ENCODE measurements around the gene MAP7. TPM values are rescaled to one million over a fixed set of nuclear protein-coding genes. Genes with fewer than 3 reads are reported as not detected.
A peak's percentile ranks its signal among the peaks of the same experiment; 100 is the strongest.

The MAP7 gene
- polyA plus RNA-seq, 1 donor from 2014 or later, result 5.1 TPM

DNA sequence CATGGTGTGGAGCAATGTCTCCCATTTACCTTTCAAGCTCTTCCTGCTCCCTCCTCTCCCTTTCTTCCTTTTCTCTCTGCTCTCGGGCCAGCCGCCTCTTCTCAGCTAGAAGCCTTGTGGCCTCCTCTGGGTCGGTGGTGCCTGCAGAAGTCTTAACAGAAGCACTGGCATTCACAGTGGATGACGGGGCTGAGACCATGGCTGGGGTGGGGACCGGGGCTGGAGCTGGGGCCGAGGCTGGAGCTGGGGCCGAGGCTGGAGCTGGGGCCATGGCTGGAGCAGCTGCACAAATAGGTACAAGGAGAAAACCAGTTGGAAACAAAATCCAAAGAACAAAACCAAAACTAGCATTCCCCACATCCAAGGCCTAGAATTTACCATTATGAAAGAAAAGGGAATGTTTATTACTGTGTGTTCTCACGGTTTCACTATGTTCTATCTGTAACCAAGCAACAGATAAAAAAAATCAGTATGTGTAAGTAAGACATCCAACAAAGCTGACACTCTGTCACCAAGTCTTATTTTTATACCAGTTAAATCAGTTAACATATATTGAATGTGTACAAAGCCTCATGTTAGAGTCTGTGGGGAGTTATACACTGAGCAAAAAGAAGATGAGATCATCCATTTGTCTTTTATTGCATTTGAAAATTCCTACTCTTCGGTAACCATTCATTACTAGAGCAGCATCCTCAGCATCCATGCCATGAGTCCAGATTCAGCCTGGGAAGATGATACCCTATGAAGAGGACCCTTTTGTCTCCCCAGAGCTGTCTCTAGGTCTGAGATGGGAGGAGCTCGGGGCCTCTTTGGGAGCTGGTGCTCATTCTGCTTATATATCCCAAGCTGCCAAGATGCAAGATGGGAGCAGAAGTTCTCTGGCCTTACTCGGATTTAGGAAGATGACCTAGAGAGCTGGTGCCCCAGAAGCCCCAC, 187.5 kb downstream of the MAP7 start:
- Histone ChIP-seq H2AFZ (ENCODE audit: low read depth, low read length) (no peak overlapping the region), H3K9ac (ENCODE audit: low read length) (peak overlapping the region; percentile 41), H3K9me3 (ENCODE audit: low read length) (no peaks in the 10 kb centered on the region), H4K20me1 (ENCODE audit: insufficient read depth) (no peaks in the 10 kb centered on the region), H3K27ac (ENCODE audit: low read length) (peak overlapping the region; percentile 76), H3K4me2 (ENCODE audit: low read length) (no peak overlapping the region), H3K27me3 (ENCODE audit: insufficient read depth, low read depth, low read length) (no peaks in the 10 kb centered on the region), H3K36me3 (ENCODE audit: insufficient read depth, low read length) (no peaks in the 10 kb centered on the region), H3K9me2 (ENCODE audit: insufficient read depth, low read length) (no peaks in the 10 kb centered on the region), H3K4me3 (ENCODE audit: low read length) (no peak overlapping the region), H3K79me2 (replicated peaks; ENCODE audit: insufficient read depth, low read length) (no peaks in the 10 kb centered on the region), H3F3A (ENCODE audit: insufficient read depth, low read length, poor library complexity, severe bottlenecking) (no peaks in the 10 kb centered on the region)
- peak; percentile 46 for TF ChIP-seq POLR2AphosphoS5 (IDR thresholded peaks at IDR 0.05)
- no peak for TF ChIP-seq RAD21 (conservative IDR thresholded peaks at IDR 0.05)
- TF ChIP-seq EZH2 (IDR thresholded peaks at IDR 0.05; ENCODE audit: borderline replicate concordance, insufficient read depth, low read length, poor library complexity, severe bottlenecking), result no peak
- peak; percentile 74 for TF ChIP-seq EP300 (conservative IDR thresholded peaks at IDR 0.05; ENCODE audit: poor library complexity, severe bottlenecking)
- no peak for TF ChIP-seq TAF1 (IDR thresholded peaks at IDR 0.05; ENCODE audit: low read depth)
- no peak for TF ChIP-seq MXI1 (conservative IDR thresholded peaks at IDR 0.05; ENCODE audit: poor library complexity, severe bottlenecking)
- TF ChIP-seq, protein P1, sequence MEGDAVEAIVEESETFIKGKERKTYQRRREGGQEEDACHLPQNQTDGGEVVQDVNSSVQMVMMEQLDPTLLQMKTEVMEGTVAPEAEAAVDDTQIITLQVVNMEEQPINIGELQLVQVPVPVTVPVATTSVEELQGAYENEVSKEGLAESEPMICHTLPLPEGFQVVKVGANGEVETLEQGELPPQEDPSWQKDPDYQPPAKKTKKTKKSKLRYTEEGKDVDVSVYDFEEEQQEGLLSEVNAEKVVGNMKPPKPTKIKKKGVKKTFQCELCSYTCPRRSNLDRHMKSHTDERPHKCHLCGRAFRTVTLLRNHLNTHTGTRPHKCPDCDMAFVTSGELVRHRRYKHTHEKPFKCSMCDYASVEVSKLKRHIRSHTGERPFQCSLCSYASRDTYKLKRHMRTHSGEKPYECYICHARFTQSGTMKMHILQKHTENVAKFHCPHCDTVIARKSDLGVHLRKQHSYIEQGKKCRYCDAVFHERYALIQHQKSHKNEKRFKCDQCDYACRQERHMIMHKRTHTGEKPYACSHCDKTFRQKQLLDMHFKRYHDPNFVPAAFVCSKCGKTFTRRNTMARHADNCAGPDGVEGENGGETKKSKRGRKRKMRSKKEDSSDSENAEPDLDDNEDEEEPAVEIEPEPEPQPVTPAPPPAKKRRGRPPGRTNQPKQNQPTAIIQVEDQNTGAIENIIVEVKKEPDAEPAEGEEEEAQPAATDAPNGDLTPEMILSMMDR (IDR thresholded peaks at IDR 0.05; ENCODE audit: poor library complexity, severe bottlenecking), result no peak
- no peak for TF ChIP-seq SMC3 (conservative IDR thresholded peaks at IDR 0.05; ENCODE audit: poor library complexity)

GRCh38 chr6:136361787-136362186, 188.4 kb downstream of the MAP7 start:
- Histone ChIP-seq H2AFZ (ENCODE audit: low read depth, low read length) (no peak overlapping the region), H3K27me3 (ENCODE audit: insufficient read depth, low read depth, low read length) (no peaks in the 10 kb centered on the region), H3F3A (ENCODE audit: insufficient read depth, low read length, poor library complexity, severe bottlenecking) (no peaks in the 10 kb centered on the region), H3K79me2 (replicated peaks; ENCODE audit: insufficient read depth, low read length) (no peaks in the 10 kb centered on the region), H3K4me2 (ENCODE audit: low read length) (no peak overlapping the region), H3K9me3 (ENCODE audit: low read length) (no peaks in the 10 kb centered on the region), H3K9ac (ENCODE audit: low read length) (no peak overlapping the region), H3K9me2 (ENCODE audit: insufficient read depth, low read length) (no peaks in the 10 kb centered on the region), H3K4me3 (ENCODE audit: low read length) (no peak overlapping the region), H4K20me1 (ENCODE audit: insufficient read depth) (no peaks in the 10 kb centered on the region), H3K27ac (ENCODE audit: low read length) (no peak overlapping the region), H3K36me3 (ENCODE audit: insufficient read depth, low read length) (no peaks in the 10 kb centered on the region)
- TF ChIP-seq, protein P1 (IDR thresholded peaks at IDR 0.05; ENCODE audit: poor library complexity, severe bottlenecking), result no peak
- no peak for TF ChIP-seq EP300 (conservative IDR thresholded peaks at IDR 0.05; ENCODE audit: poor library complexity, severe bottlenecking)

GRCh38 chr6:136360783-136361182, 189.4 kb downstream of the MAP7 start:
- no peaks in the 10 kb centered on the region for H4K20me1 ChIP-seq (ENCODE audit: insufficient read depth)
- H3K4me2 ChIP-seq (ENCODE audit: low read length), result no peak overlapping the region
- no peaks in the 10 kb centered on the region for H3K79me2 ChIP-seq (replicated peaks; ENCODE audit: insufficient read depth, low read length)
- no peak overlapping the region for H3K4me3 ChIP-seq (ENCODE audit: low read length)
- no peaks in the 10 kb centered on the region for H3F3A ChIP-seq (ENCODE audit: insufficient read depth, low read length, poor library complexity, severe bottlenecking)
- no peak for TF ChIP-seq POLR2AphosphoS5 (IDR thresholded peaks at IDR 0.05)
- no peak for TF ChIP-seq SMC3 (conservative IDR thresholded peaks at IDR 0.05; ENCODE audit: poor library complexity)
- TF ChIP-seq, protein P1 (IDR thresholded peaks at IDR 0.05; ENCODE audit: poor library complexity, severe bottlenecking), result no peak
- no peak for TF ChIP-seq EP300 (conservative IDR thresholded peaks at IDR 0.05; ENCODE audit: poor library complexity, severe bottlenecking)
- no peak for TF ChIP-seq RAD21 (conservative IDR thresholded peaks at IDR 0.05)
- TF ChIP-seq TAF1 (IDR thresholded peaks at IDR 0.05; ENCODE audit: low read depth), result no peak
- no peak for TF ChIP-seq EZH2 (IDR thresholded peaks at IDR 0.05; ENCODE audit: borderline replicate concordance, insufficient read depth, low read length, poor library complexity, severe bottlenecking)
- no peak for TF ChIP-seq REST (IDR thresholded peaks at IDR 0.05; ENCODE audit: borderline replicate concordance)
- no peak for TF ChIP-seq MXI1 (conservative IDR thresholded peaks at IDR 0.05; ENCODE audit: poor library complexity, severe bottlenecking)
- no peak overlapping the region for H2AFZ ChIP-seq (ENCODE audit: low read depth, low read length)
- H3K36me3 ChIP-seq (ENCODE audit: insufficient read depth, low read length), result no peaks in the 10 kb centered on the region
- no peaks in the 10 kb centered on the region for H3K9me3 ChIP-seq (ENCODE audit: low read length)
- no peak overlapping the region for H3K27ac ChIP-seq (ENCODE audit: low read length)
- no peaks in the 10 kb centered on the region for H3K27me3 ChIP-seq (ENCODE audit: insufficient read depth, low read depth, low read length)
- no peaks in the 10 kb centered on the region for H3K9me2 ChIP-seq (ENCODE audit: insufficient read depth, low read length)
- no peak overlapping the region for H3K9ac ChIP-seq (ENCODE audit: low read length)

All from neural cell (in vitro differentiated cells).